A549 (cell line): ENCODE data around the gene ACBD6. TPM values are rescaled to one million over a fixed set of nuclear protein-coding genes. Genes with fewer than 3 reads are reported as not detected.

ENCODE experiments used
- ATAC-seq, 2 experiments: fragments of 200-7000 bp in 1 of 2; fragments of >200 bp in 1 of 2; cut with Nextera tagmentation in 1 of 2; cut with Tn5 transposase in 1 of 2; 3 replicates each; pipeline versions ENCODE4 v1.8.0 to v1.9.1; 2018 to 2020; ENCODE audit warnings: mild to moderate bottlenecking in 1 of 2, moderate library complexity in 1 of 2
- CTCF ChIA-PET: fragments of 300-600 bp; sonication (Branson Sonifier 250); formaldehyde crosslinking; extraction: SDS; loops from one replicate; lab custom pipeline; 2021; ENCODE audit warnings: antibody characterized with exemption, inconsistent platforms; lab: Yijun Ruan, JAX
- POLR2A ChIA-PET: fragments of 350-600 bp; formaldehyde crosslinking; extraction: SDS; loops from one replicate; lab custom pipeline; 2021; ENCODE audit warnings: antibody characterized with exemption, inconsistent platforms; lab: Yijun Ruan, JAX
- DNase-seq, 2 experiments: peaks; one replicate each; pipeline versions ENCODE4 v3.0.0 to v3.0.0-alpha.2; 2011 to 2016; ENCODE audit warnings: low read depth in 1 of 2, low spot score in 1 of 2
- FAIRE-seq: peaks from 2 replicates; lab custom pipeline; 2011; peaks lifted over from hg19 to GRCh38; lab: Jason Lieb, UNC
- H3K27ac ChIP-seq, 2 experiments: fragments of >200 bp; sonication (Bioruptor Twin); formaldehyde crosslinking; 3 replicates each; pipeline ENCODE4 v1.5.1; 2016 to 2017
- H3K4me1 ChIP-seq: fragments of >200 bp; sonication (Bioruptor Twin); formaldehyde crosslinking; 3 replicates; pipeline ENCODE4 v1.6.1; 2016
- H3K4me2 ChIP-seq: fragments of >200 bp; sonication (Bioruptor Twin); formaldehyde crosslinking; 3 replicates; pipeline ENCODE4 v1.6.1; 2016
- H3K4me3 ChIP-seq: fragments of >200 bp; sonication (Bioruptor Twin); formaldehyde crosslinking; 3 replicates; pipeline ENCODE4 v1.5.1; 2016
- H3K9me3 ChIP-seq: fragments of >200 bp; sonication (Bioruptor Twin); formaldehyde crosslinking; 3 replicates; pipeline ENCODE4 v1.6.1; 2016
- CBX2 ChIP-seq: fragments of 200-600 bp; sonication (generic); IDR thresholded peaks from 2 replicates; pipeline ENCODE4 v1.6.1; 2016; ENCODE audit warnings: low read depth, mild to moderate bottlenecking, borderline replicate concordance
- CEBPB ChIP-seq, 2 experiments: fragments of >200 bp in 1 of 2; sonication (Bioruptor Twin) in 1 of 2; formaldehyde crosslinking in 1 of 2; IDR thresholded peaks; 2 replicates each; pipeline ENCODE4 v1.6.1; 2012 to 2016
- FOSL2 ChIP-seq, 2 experiments: fragments of 450-650 bp in 1 of 2; fragments of >200 bp in 1 of 2; sonication (Bioruptor Twin) in 1 of 2; formaldehyde crosslinking; IDR thresholded peaks; 2 replicates each; pipeline versions ENCODE4 v1.5.0 to v1.6.1; 2016 to 2020; ENCODE audit warnings: mild to moderate bottlenecking in 1 of 2, moderate library complexity in 1 of 2
- GATA3 ChIP-seq: IDR thresholded peaks from 2 replicates; pipeline ENCODE4 v1.6.1; 2012; ENCODE audit warnings: borderline replicate concordance
- JUNB ChIP-seq: fragments of >200 bp; sonication (Bioruptor Twin); formaldehyde crosslinking; IDR thresholded peaks from 2 replicates; pipeline ENCODE4 v1.6.1; 2016
- KDM1A ChIP-seq: fragments of 200-600 bp; sonication (generic); IDR thresholded peaks from 2 replicates; pipeline ENCODE4 v1.6.1; 2016; ENCODE audit warnings: low read depth, mild to moderate bottlenecking
- MAFK ChIP-seq: fragments of 450-650 bp; IDR thresholded peaks from 2 replicates; pipeline ENCODE4 v1.6.1; 2014; ENCODE audit not compliant: partially characterized antibody
- NFE2L2 ChIP-seq: fragments of 150-350 bp; conservative IDR thresholded peaks from 2 replicates; pipeline ENCODE4 v1.6.1; 2014; ENCODE audit warnings: low read length
- POLR2AphosphoS2 ChIP-seq: conservative IDR thresholded peaks from 2 replicates; pipeline ENCODE4 v1.6.1; 2012; ENCODE audit warnings: low read length, improper control_type of control experiment, inconsistent platforms
- RCOR1 ChIP-seq: fragments of 150-350 bp; IDR thresholded peaks from 2 replicates; pipeline ENCODE4 v1.6.1; 2014; ENCODE audit warnings: antibody characterized with exemption, low read length, low read depth
- REST ChIP-seq: fragments of 200-600 bp; sonication (generic); IDR thresholded peaks from 2 replicates; pipeline ENCODE4 v1.6.1; 2016; ENCODE audit warnings: antibody characterized with exemption, mild to moderate bottlenecking, moderate library complexity
- RFX5 ChIP-seq: fragments of 450-650 bp; IDR thresholded peaks from 2 replicates; pipeline ENCODE4 v1.7.1; 2014; ENCODE audit warnings: antibody characterized with exemption, mild to moderate bottlenecking, moderate library complexity
- WGBS: methylation state at CpG from one replicate; pipeline ENCODE4 v1.1.6; 2017; ENCODE audit errors: missing lambda C conversion rate; 5-methylcytosine and 5-hydroxymethylcytosine counted together
- polyA plus RNA-seq, 4 experiments: library from polyadenylated mRNA; depleted of rRNA in 3 of 4; stranded (reverse); fragments of >200 nt; fragmentation: RNase III in 1 of 4; extraction: RNeasy Plus Mini Kit Qiagen cat#74134 plus additional on column Dnase treatment in 1 of 4; gene quantifications; 2 replicates in 3 of 4; 3 replicates in 1 of 4; pipeline ENCODE4 v1.2.3, GENCODE V29; 2011 to 2017
- TF ChIP-seq, protein P1 (sequence below): fragments of 450-650 bp; IDR thresholded peaks from 2 replicates; pipeline ENCODE4 v1.6.1; 2014; ENCODE audit warnings: antibody characterized with exemption
- TF ChIP-seq, protein P2 (sequence below): fragments of 150-350 bp; IDR thresholded peaks from 2 replicates; pipeline ENCODE4 v1.6.1; 2014; ENCODE audit warnings: low read depth, mild to moderate bottlenecking, low read length
- TF ChIP-seq, protein P3 (sequence below): fragments of >200 bp; sonication (Bioruptor Twin); formaldehyde crosslinking; IDR thresholded peaks from 2 replicates; pipeline ENCODE4 v1.6.1; 2016
- TF ChIP-seq, protein P4 (sequence below): IDR thresholded peaks from 2 replicates; pipeline ENCODE4 v1.6.1; 2012
- TF ChIP-seq, protein P5 (sequence below): fragments of >200 bp; sonication (Bioruptor Twin); formaldehyde crosslinking; IDR thresholded peaks from 3 replicates; pipeline ENCODE4 v1.6.1; 2016

The ACBD6 gene
- polyA plus RNA-seq, 2 of the 4 experiments (the other 2 are of a cell fraction), result 61.4 to 91.3 TPM

- peak; percentile 93 to 99 for TF ChIP-seq CEBPB (IDR thresholded peaks at IDR 0.05)
- TF ChIP-seq KDM1A, result no peak
- TF ChIP-seq CBX2, result no peak
- TF ChIP-seq, protein P1, sequence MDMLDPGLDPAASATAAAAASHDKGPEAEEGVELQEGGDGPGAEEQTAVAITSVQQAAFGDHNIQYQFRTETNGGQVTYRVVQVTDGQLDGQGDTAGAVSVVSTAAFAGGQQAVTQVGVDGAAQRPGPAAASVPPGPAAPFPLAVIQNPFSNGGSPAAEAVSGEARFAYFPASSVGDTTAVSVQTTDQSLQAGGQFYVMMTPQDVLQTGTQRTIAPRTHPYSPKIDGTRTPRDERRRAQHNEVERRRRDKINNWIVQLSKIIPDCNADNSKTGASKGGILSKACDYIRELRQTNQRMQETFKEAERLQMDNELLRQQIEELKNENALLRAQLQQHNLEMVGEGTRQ, result no peak
- TF ChIP-seq, protein P2, sequence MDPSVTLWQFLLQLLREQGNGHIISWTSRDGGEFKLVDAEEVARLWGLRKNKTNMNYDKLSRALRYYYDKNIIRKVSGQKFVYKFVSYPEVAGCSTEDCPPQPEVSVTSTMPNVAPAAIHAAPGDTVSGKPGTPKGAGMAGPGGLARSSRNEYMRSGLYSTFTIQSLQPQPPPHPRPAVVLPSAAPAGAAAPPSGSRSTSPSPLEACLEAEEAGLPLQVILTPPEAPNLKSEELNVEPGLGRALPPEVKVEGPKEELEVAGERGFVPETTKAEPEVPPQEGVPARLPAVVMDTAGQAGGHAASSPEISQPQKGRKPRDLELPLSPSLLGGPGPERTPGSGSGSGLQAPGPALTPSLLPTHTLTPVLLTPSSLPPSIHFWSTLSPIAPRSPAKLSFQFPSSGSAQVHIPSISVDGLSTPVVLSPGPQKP, result no peak
- no peak for TF ChIP-seq POLR2AphosphoS2
These were observed 192.3 kb downstream of the ACBD6 start (continued) for GRCh38 chr1:180310095-180310494.

GRCh38 chr1:180309338-180309737, 193.0 kb downstream of the ACBD6 start:
- Histone ChIP-seq H3K4me1 (peaks cover 51% of the 10 kb centered on the region), H3K27ac (peak overlapping the region; percentile 62 to 81), H3K4me2 (peak overlapping the region; percentile 79), H3K9me3 (0 out of 3 replicates have a peak, but pooled peaks cover 2% of the 10 kb centered on the region), H3K4me3 (no peak overlapping the region)
- peak; percentile 87 to 92 for ATAC-seq
- POLR2A ChIA-PET, result no interaction called here
- CTCF ChIA-PET, result interaction anchor here (1.2 to 1.5 kb wide), 4 partner anchors 12 to 57 kb away, joined by 3 to 7 read pairs (median 4); no protein-coding TSS in a partner anchor
- peak; percentile 95 for FAIRE-seq
- peak; percentile 48 to 66 for DNase-seq
- 0% methylated on average over 1 of the region's 1 CpG for WGBS
- TF ChIP-seq JUNB (0 out of 2 replicates have a peak, but pooled peaks have one; percentile 21), NFE2L2 (0 out of 2 replicates have a peak, but pooled peaks have one; percentile 6), MAFK (peak; percentile 88), GATA3 (peak; percentile 17; the same call in 1 of the 2 replicates), CEBPB (IDR thresholded peaks at IDR 0.05) (peak in 1 of 2 experiments; percentile 42; a peak in 1 of 4 replicates), FOSL2 (IDR thresholded peaks at IDR 0.05) (peak; percentile 55; the same call in 1 of the 2 replicates), FOSL2 (CRISPR knock-in tag; IDR thresholded peaks at IDR 0.05) (peak; percentile 88), RFX5 (no peak)
- TF ChIP-seq, protein P3, sequence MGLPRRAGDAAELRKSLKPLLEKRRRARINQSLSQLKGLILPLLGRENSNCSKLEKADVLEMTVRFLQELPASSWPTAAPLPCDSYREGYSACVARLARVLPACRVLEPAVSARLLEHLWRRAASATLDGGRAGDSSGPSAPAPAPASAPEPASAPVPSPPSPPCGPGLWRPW, result no peak
- TF ChIP-seq, protein P4, sequence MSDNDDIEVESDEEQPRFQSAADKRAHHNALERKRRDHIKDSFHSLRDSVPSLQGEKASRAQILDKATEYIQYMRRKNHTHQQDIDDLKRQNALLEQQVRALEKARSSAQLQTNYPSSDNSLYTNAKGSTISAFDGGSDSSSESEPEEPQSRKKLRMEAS, result peak; percentile 67
- TF ChIP-seq, all 56 proteins: peak for 7

- H3K4me1 ChIP-seq, result peaks cover 27% of the 10 kb centered on the region
- 60% methylated on average over 2 of the region's 2 CpGs for WGBS
- ATAC-seq, result peak in 1 of 2 experiments; percentile 47; a peak in 2 of 6 replicates
- no peak overlapping the region for H3K4me3 ChIP-seq
- POLR2A ChIA-PET, result no interaction called here
- DNase-seq, result no peak
- CTCF ChIA-PET, result interaction anchor here (0.6 kb wide), 1 partner anchor 132 kb away, joined by 3 read pairs; no protein-coding TSS in a partner anchor
- H3K27ac ChIP-seq, result no peak overlapping the region
- no peak for FAIRE-seq
- TF ChIP-seq MAFK, result peak; percentile 73
- no peak for TF ChIP-seq GATA3
- no peaks in the 10 kb centered on the region for H3K9me3 ChIP-seq
- peak overlapping the region; percentile 45; the same call in 2 of the 3 replicates for H3K4me2 ChIP-seq
These were observed 201.1 kb downstream of the ACBD6 start for GRCh38 chr1:180301135-180301742.

DNA sequence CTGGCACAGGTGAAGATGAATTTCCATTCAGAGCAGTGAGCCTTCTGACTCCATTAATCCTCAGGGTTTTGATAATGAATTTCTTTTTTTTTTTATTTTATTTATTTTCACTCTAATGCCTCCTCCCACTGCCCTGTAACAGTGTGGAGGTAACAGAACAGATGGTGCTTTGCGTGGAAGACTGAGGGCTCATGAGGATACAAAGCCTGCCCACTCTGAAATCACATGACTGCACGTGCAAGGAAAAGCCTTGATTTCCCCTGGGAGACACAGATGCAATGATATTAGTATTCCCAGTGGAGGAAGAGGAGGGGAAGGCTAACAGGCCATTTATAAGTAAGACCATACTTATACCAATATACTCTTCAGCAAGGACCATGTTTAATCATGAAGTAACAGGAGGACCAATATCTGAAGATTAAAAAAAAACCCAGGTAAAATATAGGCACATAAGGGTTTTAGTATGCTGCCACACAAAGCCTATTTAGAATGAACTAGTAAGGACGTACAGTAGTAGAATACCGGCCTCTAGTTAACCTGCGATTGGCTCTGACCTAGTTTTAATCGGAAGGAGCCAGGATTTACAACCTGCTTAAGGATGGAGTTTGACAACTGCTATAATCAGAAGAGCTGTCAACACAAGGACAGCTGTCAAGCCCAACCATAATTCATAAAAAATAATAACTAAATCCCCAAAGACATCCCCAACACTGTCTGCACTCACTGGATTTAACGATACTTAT, 202.7 kb downstream of the ACBD6 start:
- Histone ChIP-seq H3K4me2 (no peak overlapping the region), H3K9me3 (no peaks in the 10 kb centered on the region), H3K4me1 (peaks cover 32% of the 10 kb centered on the region), H3K27ac (no peak overlapping the region), H3K4me3 (no peak overlapping the region)
- FAIRE-seq (no peak), DNase-seq (no peak), ATAC-seq (no peak)
- 89% methylated on average over 7 of the region's 7 CpGs for WGBS
- POLR2A ChIA-PET, result no interaction called here
- CTCF ChIA-PET, result no interaction called here
- TF ChIP-seq RCOR1 (no peak), REST (no peak)
- TF ChIP-seq, protein P3, result no peak
- TF ChIP-seq, protein P5, sequence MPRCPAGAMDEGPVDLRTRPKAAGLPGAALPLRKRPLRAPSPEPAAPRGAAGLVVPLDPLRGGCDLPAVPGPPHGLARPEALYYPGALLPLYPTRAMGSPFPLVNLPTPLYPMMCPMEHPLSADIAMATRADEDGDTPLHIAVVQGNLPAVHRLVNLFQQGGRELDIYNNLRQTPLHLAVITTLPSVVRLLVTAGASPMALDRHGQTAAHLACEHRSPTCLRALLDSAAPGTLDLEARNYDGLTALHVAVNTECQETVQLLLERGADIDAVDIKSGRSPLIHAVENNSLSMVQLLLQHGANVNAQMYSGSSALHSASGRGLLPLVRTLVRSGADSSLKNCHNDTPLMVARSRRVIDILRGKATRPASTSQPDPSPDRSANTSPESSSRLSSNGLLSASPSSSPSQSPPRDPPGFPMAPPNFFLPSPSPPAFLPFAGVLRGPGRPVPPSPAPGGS, result no peak
